GM18868 (cell line): Measurements from ENCODE around the gene COL8A2.

Source experiments
- ATAC-seq: cut with Tn5 transposase; IDR thresholded peaks from one replicate; pipeline ENCODE4 v1.9.1; 2021; ENCODE audit warnings: mild to moderate bottlenecking, moderate library complexity; ENCODE audit not compliant: unreplicated experiment

Gene COL8A2

GRCh38 chr1:36092166-36092797 lies 32.7 kb downstream of the COL8A2 start:
- no peak for ATAC-seq

DNA sequence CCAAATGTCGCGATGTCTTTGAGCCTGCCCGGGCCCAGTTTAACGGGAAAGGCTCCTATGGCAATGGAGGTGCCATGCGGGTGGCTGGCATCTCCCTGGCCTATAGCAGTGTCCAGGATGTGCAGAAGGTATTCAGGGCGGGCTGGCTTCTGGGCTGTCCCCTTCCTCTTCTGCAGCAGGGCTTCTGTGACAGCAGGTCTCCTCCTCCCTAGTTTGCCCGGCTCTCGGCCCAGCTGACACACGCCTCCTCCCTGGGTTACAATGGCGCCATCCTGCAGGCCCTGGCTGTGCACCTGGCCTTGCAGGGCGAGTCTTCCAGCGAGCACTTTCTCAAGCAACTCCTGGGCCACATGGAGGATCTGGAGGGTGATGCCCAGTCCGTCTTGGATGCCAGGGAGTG lies 33.3 kb downstream of the COL8A2 start:
- ATAC-seq: no peak

- no peak for ATAC-seq
These were observed 33.9 kb downstream of the COL8A2 start for GRCh38 chr1:36091141-36091540.

- no peak for ATAC-seq
These were observed 35.5 kb downstream of the COL8A2 start for GRCh38 chr1:36089393-36090121.

- ATAC-seq: peak; percentile 77
These were observed 36.2 kb downstream of the COL8A2 start, which contains the start of gene ADPRS for GRCh38 chr1:36088577-36089392. TSS of gene ADPRS (plus strand) at chr1:36088892. CDS start at chr1:36088905, 13 bp downstream.

GRCh38 chr1:36088265-36088576 lies 36.8 kb downstream of the COL8A2 start:
- peak; percentile 6 for ATAC-seq

- no peak for ATAC-seq
These were observed 37.5 kb downstream of the COL8A2 start for GRCh38 chr1:36087233-36088123.

DNA sequence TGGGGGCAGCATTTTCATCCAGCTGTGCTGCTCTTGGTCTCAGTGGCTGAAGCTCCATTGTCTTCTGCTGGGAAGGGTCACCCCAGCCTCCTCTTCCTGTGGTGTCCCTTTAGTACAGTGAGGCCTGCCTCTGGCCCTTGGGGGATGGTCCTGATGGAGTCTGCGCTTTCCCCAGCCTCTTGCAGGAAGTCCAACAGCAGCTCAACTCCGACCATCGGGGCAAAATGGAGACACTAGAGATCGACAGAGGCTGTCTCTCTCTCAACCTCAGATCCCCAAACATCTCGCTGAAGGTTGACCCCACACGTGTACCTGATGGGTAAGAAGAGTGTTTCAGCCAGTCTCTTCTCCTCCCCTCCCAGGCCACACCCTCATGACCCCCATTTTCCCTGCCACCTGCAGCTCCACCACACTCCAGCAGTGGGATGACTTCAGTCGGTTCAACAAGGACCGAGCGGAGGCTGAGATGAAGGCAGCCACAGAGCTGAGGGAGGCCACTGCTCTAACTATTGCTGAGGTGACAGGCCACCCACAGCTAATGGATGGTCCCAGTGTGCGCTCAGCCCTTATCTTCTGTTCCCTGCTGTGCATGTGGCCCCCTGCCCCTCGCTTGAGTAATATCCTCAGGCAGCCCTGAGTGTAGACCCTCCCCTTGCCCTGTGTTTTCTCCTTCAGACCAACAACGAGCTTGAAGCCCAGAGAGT lies 38.3 kb downstream of the COL8A2 start:
- ATAC-seq: no peak

GRCh38 chr1:36085686-36086526 lies 39.1 kb downstream of the COL8A2 start:
- no peak for ATAC-seq

GRCh38 chr1:36085126-36085525 lies 39.9 kb downstream of the COL8A2 start:
- no peak for ATAC-seq

DNA sequence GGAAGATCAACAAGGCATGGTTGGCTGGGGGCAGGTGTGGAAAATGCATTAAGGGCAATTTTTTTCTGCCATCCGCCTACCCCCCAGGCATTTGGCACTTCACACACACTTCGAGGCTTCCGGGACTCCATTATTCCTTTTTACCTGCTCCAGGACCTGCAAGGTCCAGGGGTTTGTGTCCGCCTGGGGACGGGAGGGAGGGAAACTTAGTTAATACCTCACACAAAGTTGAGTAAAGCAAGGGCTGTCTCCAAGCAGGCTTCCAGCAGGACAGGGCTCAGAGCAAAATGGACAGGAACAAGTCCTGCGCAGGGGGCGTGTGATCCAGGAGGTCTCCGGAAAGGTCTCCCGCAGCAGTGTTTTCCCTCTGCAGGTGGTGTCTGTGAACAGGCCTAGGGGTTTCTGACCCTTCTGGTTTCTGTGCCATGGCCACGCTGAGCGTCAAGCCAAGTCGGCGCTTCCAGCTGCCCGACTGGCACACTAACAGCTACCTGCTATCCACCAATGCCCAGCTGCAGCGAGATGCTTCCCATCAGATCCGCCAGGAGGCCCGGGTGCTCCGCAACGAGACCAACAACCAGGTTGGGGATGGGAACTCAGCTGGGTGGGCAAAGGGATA lies 40.4 kb downstream of the COL8A2 start:
- no peak for ATAC-seq

- no peak for ATAC-seq
These were observed 41.2 kb downstream of the COL8A2 start, which contains the start of gene TEKT2 for GRCh38 chr1:36083635-36084496. TSS of gene TEKT2 (plus strand) at chr1:36084094. CDS start at chr1:36084922, 828 bp downstream.

DNA sequence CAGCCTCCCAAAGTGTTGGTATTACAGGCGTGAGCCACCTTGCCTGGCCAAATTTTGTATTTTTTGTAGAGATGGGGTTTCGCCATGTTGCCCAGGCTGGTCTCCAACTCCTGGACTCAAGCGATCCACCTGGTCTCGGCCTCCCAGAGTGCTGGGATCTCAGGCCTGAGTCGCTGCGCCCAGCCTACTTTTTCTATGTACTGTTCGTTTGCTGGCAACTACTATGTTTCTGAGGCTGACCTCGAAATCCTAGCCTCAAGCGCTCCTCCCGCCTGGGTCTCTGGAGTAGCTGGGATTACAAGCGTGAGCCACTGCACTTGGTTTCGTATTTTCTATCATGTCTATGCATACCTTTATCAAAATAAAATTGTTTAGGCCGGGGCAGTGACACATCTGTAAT lies 41.8 kb downstream of the COL8A2 start:
- no peak for ATAC-seq

GRCh38 chr1:36081926-36082485 lies 43.0 kb downstream of the COL8A2 start:
- no peak for ATAC-seq

DNA sequence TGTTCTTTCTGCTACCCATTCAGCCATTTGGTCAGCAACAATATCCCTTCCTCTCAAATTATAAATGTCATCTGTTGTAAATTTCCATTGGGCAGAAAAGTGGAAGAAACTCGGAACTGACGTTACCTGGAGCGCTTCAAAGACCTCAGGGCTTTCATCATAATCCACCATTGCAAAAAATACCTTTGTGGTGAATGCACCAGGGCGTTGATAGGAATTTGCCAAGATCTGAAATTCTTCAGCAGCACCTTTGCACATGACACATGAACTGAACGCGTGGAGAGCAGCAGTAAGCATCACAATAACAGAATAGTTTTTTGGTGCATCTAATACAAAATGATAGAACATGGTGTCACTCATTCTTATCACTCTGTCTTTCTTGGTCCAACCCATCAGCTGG lies 44.2 kb downstream of the COL8A2 start:
- no peak for ATAC-seq

GRCh38 chr1:36080236-36080635 lies 44.8 kb downstream of the COL8A2 start:
- ATAC-seq: no peak

- no peak for ATAC-seq
These were observed 47.9 kb downstream of the COL8A2 start for GRCh38 chr1:36076979-36077573.
